Mammary epithelial cell (primary cell): ENCODE measurements around the gene IL17C.

Experiments used
- EZH2 ChIP-seq: IDR thresholded peaks from 2 replicates; pipeline ENCODE4 v1.6.1; 2012; ENCODE audit warnings: low read length, inconsistent platforms, borderline replicate concordance
- TF ChIP-seq, protein P1 (sequence below), 2 donors: IDR thresholded peaks in 1 of 2; conservative IDR thresholded peaks in 1 of 2; 2 replicates each; pipeline ENCODE4 v1.5.1; 2011 to 2012; ENCODE audit warnings: inconsistent platforms in 2 of 2, low read length in 2 of 2, mild to moderate bottlenecking in 2 of 2, control low read depth in 1 of 2, low read depth in 1 of 2; ENCODE audit not compliant: insufficient read depth in 1 of 2; ENCODE audit errors: extremely low read depth in 1 of 2

DNA sequence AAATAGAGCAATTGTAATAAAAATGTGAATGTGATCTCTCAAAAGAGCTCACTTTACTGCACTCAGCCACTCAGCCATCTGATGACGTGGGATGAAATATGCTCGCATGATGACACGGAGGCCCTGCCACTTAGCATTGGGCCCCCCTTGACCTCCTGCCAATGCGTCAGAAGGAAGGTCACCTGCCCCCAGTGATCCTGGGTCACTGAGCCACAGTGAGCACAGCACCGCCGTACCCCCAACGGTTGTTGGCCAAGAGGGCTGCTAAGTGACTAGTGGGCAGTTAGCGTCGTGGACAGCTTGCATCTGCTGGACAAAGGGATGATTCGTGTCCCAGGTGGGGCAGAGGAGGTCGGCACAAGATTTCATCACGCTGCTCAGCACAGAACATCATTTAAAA lies 45.3 kb upstream of the IL17C start:
- TF ChIP-seq, protein P1, sequence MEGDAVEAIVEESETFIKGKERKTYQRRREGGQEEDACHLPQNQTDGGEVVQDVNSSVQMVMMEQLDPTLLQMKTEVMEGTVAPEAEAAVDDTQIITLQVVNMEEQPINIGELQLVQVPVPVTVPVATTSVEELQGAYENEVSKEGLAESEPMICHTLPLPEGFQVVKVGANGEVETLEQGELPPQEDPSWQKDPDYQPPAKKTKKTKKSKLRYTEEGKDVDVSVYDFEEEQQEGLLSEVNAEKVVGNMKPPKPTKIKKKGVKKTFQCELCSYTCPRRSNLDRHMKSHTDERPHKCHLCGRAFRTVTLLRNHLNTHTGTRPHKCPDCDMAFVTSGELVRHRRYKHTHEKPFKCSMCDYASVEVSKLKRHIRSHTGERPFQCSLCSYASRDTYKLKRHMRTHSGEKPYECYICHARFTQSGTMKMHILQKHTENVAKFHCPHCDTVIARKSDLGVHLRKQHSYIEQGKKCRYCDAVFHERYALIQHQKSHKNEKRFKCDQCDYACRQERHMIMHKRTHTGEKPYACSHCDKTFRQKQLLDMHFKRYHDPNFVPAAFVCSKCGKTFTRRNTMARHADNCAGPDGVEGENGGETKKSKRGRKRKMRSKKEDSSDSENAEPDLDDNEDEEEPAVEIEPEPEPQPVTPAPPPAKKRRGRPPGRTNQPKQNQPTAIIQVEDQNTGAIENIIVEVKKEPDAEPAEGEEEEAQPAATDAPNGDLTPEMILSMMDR (conservative IDR thresholded peaks at IDR 0.05 in 1 of 2, IDR thresholded peaks at IDR 0.05 in 1 of 2; ENCODE audit: extremely low read depth in 1 of 2, insufficient read depth in 1 of 2, low read depth in 1 of 2, low read length in 2 of 2), result no peak
- TF ChIP-seq EZH2, result no peak
